ENCODE results near the gene TOMM22.

DNA sequence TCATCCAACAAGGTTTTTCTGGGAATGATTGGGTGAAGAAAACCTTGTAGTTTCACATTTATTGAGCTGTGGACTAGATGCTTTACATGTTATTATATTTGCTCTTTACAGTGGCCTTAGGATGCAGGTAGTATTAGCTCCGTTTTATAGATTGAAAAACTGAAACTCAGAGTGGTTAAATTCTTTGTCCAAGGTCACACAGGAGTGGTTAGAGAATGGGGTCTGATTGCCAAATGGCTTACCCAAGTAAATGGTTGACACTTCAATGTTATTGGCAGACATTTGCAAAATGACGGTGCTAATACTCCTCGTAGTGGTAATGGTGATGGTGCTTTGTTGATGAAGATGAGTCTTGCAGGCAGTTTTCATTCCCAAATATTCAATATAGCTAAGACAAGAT lies 26.2 kb downstream of the TOMM22 start:
- TF ChIP-seq, protein P1, sequence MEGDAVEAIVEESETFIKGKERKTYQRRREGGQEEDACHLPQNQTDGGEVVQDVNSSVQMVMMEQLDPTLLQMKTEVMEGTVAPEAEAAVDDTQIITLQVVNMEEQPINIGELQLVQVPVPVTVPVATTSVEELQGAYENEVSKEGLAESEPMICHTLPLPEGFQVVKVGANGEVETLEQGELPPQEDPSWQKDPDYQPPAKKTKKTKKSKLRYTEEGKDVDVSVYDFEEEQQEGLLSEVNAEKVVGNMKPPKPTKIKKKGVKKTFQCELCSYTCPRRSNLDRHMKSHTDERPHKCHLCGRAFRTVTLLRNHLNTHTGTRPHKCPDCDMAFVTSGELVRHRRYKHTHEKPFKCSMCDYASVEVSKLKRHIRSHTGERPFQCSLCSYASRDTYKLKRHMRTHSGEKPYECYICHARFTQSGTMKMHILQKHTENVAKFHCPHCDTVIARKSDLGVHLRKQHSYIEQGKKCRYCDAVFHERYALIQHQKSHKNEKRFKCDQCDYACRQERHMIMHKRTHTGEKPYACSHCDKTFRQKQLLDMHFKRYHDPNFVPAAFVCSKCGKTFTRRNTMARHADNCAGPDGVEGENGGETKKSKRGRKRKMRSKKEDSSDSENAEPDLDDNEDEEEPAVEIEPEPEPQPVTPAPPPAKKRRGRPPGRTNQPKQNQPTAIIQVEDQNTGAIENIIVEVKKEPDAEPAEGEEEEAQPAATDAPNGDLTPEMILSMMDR (conservative IDR thresholded peaks at IDR 0.05) = no peak
- TF ChIP-seq ZFX (IDR thresholded peaks at IDR 0.05) = no peak

Data from C4-2B (cell line).